VCaP (cell line): ENCODE measurements around the gene CNTNAP5.

Experiments used
- H3K27ac ChIP-seq: fragments of 450-650 bp; 2 replicates; pipeline ENCODE4 v1.5.1; 2017
- TF ChIP-seq, protein P1 (sequence below): fragments of 450-650 bp; conservative IDR thresholded peaks from 2 replicates; pipeline ENCODE4 v1.5.1; 2017; ENCODE audit warnings: mild to moderate bottlenecking, moderate library complexity

CNTNAP5 gene

DNA sequence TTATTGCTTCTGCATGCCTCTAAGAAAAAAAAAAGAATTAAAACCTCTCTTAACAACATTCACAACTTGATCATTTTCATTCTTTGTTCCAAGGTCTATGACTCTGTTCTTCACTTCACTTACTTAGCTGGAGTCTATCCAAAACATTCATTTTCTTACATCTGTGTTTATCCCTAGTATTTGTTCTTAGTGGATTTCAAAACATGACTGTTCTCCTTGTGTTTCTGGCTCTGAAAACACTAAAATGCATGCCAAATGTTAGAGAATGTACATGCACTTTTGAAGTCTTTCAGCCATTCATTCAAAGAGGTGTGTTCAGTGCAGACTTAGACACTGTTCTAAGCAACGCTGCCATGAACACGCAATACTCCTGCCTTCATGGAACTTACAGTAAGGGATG lies 138.8 kb downstream of the CNTNAP5 start:
- H3K27ac ChIP-seq: no peak overlapping the region
- TF ChIP-seq, protein P1, sequence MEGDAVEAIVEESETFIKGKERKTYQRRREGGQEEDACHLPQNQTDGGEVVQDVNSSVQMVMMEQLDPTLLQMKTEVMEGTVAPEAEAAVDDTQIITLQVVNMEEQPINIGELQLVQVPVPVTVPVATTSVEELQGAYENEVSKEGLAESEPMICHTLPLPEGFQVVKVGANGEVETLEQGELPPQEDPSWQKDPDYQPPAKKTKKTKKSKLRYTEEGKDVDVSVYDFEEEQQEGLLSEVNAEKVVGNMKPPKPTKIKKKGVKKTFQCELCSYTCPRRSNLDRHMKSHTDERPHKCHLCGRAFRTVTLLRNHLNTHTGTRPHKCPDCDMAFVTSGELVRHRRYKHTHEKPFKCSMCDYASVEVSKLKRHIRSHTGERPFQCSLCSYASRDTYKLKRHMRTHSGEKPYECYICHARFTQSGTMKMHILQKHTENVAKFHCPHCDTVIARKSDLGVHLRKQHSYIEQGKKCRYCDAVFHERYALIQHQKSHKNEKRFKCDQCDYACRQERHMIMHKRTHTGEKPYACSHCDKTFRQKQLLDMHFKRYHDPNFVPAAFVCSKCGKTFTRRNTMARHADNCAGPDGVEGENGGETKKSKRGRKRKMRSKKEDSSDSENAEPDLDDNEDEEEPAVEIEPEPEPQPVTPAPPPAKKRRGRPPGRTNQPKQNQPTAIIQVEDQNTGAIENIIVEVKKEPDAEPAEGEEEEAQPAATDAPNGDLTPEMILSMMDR: no peak

DNA sequence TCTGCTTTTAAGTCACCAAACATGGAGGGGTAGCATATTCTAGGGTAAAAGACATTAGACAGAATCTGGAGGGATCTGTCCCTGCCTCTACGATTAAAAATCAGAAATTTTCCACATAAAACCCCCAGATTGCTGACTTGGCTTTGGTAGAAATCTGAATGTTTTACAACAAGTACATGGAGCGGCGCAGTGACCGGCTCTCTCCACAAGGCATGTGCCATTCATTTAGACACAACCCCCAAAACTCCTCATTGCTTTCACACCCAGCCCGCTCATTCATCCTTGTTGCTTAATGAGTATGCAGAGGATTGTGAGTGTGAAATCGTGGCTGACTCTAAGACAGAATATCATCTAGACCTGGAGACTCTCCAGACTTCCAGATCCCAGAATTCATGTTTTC lies 140.6 kb downstream of the CNTNAP5 start:
- no peak overlapping the region for H3K27ac ChIP-seq
- TF ChIP-seq, protein P1: no peak

DNA sequence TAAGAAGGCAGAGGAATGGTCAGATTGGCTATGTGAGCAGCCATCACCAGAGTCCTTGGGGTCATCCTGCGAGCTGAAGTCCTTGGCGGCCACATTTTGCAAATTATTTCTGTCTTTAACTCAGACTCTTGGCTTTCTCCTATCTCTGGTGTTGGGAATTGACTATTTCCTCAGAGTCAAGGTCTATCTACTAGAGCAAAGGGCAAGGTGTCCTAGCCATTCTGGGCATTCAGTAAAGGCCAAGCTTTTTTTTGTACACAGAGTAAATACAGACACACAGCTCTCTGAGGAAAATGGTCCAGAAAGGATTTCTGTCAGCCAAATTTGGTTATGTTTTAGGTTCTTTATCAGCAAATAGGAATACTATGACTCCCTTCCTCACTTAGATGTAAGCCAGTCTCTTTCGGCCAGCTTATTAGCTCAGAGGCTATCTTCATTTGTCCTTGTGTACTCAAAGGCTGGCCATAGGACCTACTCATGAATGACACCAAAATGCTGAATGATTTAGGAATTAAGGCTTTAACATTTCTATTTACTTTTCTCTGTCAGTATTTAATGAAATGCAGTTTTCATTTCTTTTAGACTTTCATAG lies 146.5 kb downstream of the CNTNAP5 start:
- no peak overlapping the region for H3K27ac ChIP-seq
- TF ChIP-seq, protein P1: no peak

DNA sequence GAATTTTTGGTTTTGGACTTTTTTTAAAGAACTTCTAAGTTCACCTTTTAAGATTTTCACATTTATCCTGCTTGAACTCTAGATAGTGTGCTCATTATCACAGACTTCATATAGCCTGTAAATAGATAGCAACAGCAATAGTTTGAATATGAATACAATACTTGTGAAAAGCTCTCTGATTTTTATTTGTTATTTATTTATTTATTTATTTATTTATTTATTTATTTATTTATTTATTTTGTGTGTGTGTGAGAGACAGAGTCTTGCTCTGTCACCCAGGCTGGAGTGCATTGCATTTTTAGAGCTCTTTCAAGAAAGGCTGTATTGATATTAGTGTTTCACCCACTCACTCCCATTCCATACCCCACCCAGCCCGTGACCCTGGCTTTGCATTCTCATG lies 153.6 kb downstream of the CNTNAP5 start:
- TF ChIP-seq, protein P1: no peak
- no peak overlapping the region for H3K27ac ChIP-seq

DNA sequence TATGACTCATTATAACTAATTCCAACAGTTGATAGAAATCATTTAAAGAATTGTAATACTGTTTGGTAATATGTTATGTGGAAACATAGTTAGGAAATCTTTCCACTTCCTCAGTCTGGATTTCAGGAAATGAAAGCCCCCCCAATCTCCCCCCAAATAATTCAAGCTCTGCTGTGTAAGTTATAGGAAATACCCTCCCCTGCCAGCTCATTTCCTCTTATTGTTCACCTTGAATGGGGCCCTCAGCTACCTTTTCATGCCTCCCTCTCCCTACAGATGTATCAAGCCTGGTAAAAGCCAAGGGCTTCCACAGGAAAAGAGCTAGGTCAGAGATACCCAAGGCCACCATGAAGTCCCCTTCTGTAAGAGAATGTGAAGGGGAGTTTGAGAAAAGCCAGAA lies 155.5 kb downstream of the CNTNAP5 start:
- no peak overlapping the region for H3K27ac ChIP-seq
- TF ChIP-seq, protein P1: no peak

DNA sequence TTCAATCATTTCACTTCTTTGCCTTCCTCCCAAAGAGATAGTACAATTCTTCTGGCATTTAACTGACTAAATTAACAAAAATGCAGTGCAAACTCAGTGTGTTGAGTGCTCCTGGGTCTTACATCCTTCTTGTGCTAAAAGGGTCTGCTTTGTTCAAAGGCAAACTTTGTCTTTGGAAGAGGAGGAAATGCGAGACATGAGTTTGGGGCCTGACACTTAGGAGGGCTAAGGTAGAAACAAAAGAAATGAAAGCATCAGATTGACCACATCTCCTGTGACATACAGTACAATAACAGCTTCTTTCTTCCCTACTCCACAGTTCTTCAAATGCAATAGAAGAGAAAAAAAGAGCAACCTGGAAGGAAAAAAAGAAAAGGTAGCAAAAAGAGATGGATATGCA lies 161.7 kb downstream of the CNTNAP5 start:
- TF ChIP-seq, protein P1: no peak
- no peak overlapping the region for H3K27ac ChIP-seq

DNA sequence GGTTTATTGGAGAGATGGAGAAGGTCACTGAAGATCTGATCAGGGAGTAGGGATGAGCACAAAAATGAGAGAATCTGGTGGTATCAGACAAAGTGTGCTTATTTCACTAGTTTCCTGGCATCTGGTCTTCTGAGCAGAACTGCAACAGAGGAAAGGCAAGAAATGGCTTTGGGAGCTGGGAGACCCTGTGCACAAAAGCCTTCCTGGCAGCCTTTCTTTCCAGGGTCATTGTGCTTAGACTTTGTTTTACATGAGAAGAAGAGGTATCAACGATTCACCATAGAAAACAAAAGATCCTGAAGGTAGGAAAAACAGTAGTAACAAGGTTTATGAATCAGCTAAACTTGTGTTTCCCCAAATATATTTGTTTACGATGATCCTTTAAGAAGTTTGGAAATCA lies 162.9 kb downstream of the CNTNAP5 start:
- TF ChIP-seq, protein P1: no peak
- no peak overlapping the region for H3K27ac ChIP-seq

DNA sequence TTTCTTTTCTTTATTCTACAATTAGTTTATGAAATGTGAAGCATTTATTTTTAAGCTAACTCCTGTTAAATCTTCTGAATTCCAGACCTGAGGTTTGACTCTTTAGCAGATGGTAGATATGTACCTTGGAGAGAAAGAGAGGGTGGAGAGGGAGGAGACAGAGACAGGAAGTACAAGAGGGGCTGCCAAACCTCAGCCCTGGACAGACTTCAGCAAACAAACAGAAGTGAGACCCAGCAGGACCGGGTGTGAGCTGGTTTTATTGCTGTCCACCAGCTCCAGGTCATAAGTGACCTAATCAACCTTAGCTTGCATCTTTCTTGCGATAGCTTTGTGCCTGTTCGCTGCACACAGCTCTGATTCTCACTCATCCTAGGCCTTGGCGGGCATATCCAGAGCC lies 168.6 kb downstream of the CNTNAP5 start:
- TF ChIP-seq, protein P1: no peak
- peak overlapping the region; percentile 62 for H3K27ac ChIP-seq
